Liver (tissue), 3 donors: ENCODE data around the gene NSUN3.

ENCODE experiments used
- NR2F2 ChIP-seq: IDR thresholded peaks from 2 replicates; pipeline ENCODE4 v1.6.1; 2016; ENCODE audit warnings: antibody characterized with exemption
- RAD21 ChIP-seq, 2 donors: IDR thresholded peaks; 2 replicates each; pipeline ENCODE4 v1.6.1; 2016; ENCODE audit warnings: antibody characterized with exemption in 2 of 2, mild to moderate bottlenecking in 2 of 2
- RXRA ChIP-seq, 2 donors: IDR thresholded peaks; 2 replicates each; pipeline ENCODE4 v1.6.1; 2017 to 2018; ENCODE audit warnings: antibody characterized with exemption in 2 of 2, mild to moderate bottlenecking in 1 of 2
- SP1 ChIP-seq: IDR thresholded peaks from 2 replicates; pipeline ENCODE4 v1.6.1; 2018; ENCODE audit warnings: antibody characterized with exemption, mild to moderate bottlenecking
- TAF1 ChIP-seq: conservative IDR thresholded peaks from 2 replicates; pipeline ENCODE4 v1.6.1; 2016; ENCODE audit warnings: antibody characterized with exemption, mild to moderate bottlenecking
- YY1 ChIP-seq: IDR thresholded peaks from 2 replicates; pipeline ENCODE4 v1.6.1; 2016; ENCODE audit warnings: antibody characterized with exemption, mild to moderate bottlenecking
- TF ChIP-seq, protein P1 (sequence below): fragments of 150-350 bp; IDR thresholded peaks from 2 replicates; pipeline ENCODE4 v1.5.1; 2017; ENCODE audit warnings: improper control_type of control experiment, low read depth, low read length; ENCODE audit not compliant: missing input control
- TF ChIP-seq, protein P2 (sequence below): IDR thresholded peaks from 2 replicates; pipeline ENCODE4 v1.6.1; 2016; ENCODE audit warnings: antibody characterized with exemption, mild to moderate bottlenecking
- TF ChIP-seq, protein P3 (sequence below): IDR thresholded peaks from 2 replicates; pipeline ENCODE4 v1.6.1; 2016; ENCODE audit warnings: antibody characterized with exemption
- TF ChIP-seq, protein P4 (sequence below): IDR thresholded peaks from 2 replicates; pipeline ENCODE4 v1.6.1; 2016; ENCODE audit warnings: antibody characterized with exemption
- donor health status: healthy.
- donor health status: healthy.

DNA sequence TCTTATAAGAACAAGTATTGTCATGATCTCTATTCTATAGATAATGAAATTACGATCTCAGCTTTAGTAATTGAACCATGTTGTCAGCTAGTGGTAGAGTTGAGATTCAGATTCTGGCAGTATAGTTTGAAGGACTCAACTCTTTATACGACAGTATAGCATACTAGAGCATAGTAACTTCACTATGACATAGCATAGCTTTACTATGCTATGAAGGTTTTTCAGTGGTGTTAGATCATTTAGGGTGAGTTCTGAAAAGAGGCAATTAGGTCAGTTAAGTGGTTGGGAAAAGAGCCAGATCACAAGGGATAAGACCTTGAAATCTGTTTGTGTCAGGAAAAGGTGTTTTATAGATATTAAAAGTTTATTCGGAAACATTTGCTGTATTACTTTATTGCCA is 42.6 kb upstream of the NSUN3 start:
- TF ChIP-seq, protein P1, sequence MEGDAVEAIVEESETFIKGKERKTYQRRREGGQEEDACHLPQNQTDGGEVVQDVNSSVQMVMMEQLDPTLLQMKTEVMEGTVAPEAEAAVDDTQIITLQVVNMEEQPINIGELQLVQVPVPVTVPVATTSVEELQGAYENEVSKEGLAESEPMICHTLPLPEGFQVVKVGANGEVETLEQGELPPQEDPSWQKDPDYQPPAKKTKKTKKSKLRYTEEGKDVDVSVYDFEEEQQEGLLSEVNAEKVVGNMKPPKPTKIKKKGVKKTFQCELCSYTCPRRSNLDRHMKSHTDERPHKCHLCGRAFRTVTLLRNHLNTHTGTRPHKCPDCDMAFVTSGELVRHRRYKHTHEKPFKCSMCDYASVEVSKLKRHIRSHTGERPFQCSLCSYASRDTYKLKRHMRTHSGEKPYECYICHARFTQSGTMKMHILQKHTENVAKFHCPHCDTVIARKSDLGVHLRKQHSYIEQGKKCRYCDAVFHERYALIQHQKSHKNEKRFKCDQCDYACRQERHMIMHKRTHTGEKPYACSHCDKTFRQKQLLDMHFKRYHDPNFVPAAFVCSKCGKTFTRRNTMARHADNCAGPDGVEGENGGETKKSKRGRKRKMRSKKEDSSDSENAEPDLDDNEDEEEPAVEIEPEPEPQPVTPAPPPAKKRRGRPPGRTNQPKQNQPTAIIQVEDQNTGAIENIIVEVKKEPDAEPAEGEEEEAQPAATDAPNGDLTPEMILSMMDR = no peak
- TF ChIP-seq NR2F2 (no peak), YY1 (no peak), SP1 (no peak), RAD21 (IDR thresholded peaks at IDR 0.05) (no peak), TAF1 (no peak), RXRA (IDR thresholded peaks at IDR 0.05) (no peak)
- TF ChIP-seq, protein P2, sequence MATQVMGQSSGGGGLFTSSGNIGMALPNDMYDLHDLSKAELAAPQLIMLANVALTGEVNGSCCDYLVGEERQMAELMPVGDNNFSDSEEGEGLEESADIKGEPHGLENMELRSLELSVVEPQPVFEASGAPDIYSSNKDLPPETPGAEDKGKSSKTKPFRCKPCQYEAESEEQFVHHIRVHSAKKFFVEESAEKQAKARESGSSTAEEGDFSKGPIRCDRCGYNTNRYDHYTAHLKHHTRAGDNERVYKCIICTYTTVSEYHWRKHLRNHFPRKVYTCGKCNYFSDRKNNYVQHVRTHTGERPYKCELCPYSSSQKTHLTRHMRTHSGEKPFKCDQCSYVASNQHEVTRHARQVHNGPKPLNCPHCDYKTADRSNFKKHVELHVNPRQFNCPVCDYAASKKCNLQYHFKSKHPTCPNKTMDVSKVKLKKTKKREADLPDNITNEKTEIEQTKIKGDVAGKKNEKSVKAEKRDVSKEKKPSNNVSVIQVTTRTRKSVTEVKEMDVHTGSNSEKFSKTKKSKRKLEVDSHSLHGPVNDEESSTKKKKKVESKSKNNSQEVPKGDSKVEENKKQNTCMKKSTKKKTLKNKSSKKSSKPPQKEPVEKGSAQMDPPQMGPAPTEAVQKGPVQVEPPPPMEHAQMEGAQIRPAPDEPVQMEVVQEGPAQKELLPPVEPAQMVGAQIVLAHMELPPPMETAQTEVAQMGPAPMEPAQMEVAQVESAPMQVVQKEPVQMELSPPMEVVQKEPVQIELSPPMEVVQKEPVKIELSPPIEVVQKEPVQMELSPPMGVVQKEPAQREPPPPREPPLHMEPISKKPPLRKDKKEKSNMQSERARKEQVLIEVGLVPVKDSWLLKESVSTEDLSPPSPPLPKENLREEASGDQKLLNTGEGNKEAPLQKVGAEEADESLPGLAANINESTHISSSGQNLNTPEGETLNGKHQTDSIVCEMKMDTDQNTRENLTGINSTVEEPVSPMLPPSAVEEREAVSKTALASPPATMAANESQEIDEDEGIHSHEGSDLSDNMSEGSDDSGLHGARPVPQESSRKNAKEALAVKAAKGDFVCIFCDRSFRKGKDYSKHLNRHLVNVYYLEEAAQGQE = no peak
- TF ChIP-seq, protein P3, sequence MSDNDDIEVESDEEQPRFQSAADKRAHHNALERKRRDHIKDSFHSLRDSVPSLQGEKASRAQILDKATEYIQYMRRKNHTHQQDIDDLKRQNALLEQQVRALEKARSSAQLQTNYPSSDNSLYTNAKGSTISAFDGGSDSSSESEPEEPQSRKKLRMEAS = no peak
- TF ChIP-seq, protein P4, sequence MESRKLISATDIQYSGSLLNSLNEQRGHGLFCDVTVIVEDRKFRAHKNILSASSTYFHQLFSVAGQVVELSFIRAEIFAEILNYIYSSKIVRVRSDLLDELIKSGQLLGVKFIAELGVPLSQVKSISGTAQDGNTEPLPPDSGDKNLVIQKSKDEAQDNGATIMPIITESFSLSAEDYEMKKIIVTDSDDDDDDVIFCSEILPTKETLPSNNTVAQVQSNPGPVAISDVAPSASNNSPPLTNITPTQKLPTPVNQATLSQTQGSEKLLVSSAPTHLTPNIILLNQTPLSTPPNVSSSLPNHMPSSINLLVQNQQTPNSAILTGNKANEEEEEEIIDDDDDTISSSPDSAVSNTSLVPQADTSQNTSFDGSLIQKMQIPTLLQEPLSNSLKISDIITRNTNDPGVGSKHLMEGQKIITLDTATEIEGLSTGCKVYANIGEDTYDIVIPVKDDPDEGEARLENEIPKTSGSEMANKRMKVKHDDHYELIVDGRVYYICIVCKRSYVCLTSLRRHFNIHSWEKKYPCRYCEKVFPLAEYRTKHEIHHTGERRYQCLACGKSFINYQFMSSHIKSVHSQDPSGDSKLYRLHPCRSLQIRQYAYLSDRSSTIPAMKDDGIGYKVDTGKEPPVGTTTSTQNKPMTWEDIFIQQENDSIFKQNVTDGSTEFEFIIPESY = no peak
